ENCODE results near the gene MTERF2. TPM values are rescaled to one million over a fixed set of nuclear protein-coding genes. Genes with fewer than 3 reads are reported as not detected.

MTERF2 gene
- total RNA-seq, 1 experiment from 2014 or later: 5.6 TPM

DNA sequence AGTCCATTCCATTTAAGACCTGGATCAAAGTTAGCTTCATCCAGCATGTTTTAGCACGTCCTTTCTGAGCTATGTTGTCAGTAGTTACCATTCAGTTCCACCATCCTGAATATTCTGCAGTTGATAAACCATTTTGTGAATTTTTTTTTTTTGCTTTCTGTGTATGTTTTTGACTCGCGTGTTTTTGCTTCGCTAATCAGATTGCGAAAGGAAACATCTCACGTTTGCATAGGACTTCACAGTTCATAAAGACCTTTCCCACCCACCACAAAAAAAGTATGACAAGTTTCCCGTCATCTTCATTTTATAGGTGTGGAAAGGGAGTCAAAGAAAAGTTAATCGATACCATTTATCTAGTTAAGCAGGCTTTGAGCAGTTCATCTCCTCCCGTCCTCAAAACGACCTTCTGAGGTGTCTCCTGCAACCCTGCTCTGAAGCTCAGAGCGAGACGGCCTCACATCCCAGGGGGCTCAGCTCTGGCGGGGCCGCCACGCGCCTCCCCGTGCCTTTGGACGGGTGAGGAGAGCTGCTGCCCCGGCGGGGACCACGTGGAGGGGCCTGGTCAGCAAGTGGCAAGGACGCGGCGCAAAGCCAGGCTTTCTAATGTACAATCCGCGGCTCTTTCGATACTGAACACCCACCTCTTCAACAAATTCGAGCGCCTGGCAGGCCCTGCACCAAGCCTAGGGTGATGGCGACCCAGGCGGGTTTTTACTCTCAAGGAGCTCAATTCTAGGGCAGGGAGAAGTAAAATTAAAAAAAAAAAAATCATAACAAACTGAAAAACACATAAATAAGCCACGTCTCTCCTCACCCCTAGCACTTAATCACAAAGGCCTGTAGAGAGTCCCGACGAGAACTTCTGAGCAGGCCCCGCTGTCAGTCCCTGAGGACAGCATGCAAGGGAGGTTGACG is 32.2 kb downstream of the MTERF2 start:
- no peak for DNase-seq (ENCODE audit: low read depth)

DNA sequence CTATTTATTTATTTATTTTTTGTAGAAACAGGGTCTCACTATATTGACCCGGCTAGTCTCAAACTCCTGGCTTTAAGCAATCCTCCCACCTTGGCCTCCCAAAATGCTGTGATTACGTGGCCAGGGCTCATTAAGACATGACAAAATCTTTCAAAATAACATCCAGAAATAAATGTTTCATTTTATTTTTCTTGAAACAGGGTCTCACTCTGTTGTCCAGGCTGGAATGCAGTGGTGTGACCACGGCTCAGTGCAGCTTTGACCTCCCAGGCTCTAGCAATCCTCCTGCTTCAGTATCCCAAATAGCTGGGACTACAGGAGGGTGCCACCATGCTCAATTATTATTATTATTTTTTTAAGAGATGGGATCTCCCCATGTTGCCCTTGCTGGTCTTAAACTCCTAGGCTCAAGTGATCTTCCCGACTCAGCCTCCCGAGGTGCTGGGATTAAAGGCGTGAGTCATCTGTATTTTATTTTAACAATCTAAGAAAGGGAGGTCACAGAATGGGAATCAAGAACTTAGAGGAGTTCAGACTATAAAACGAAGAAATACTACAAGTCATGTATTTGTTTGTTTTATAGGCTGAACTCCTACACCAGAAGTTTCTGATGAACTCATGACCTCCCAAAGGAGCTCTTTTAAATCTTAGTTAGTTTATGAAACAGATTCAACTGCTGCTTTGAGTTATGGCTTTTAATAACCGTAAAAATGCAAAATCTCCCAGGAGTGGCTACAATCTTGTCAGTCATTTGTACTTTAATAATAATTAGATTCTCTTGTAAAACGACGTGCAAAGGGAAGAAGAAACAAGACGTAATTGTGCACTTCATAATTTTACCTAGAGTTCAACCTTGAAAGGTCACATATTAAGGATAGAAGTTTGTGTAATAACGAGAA is 33.3 kb downstream of the MTERF2 start:
- DNase-seq (ENCODE audit: low read depth): no peak

DNA sequence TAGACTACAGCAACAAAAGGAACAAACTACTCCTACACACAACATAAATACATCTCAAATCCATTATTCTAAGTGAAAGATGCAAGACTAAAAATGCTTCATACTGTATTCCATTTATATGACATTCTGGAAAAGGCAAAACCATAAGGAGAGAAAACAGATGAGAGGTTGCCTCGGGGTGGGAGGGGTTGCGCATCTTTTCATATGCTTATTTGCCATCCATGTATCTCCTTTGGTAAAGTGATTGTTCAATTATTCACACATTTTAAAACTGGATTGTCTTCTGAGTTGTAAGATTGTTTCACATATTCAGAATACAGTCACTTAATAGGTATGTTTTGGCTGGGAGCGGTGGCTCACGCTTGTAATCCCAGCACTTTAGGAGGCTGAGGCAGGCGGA is 36.4 kb downstream of the MTERF2 start:
- DNase-seq (ENCODE audit: low read depth): no peak

DNA sequence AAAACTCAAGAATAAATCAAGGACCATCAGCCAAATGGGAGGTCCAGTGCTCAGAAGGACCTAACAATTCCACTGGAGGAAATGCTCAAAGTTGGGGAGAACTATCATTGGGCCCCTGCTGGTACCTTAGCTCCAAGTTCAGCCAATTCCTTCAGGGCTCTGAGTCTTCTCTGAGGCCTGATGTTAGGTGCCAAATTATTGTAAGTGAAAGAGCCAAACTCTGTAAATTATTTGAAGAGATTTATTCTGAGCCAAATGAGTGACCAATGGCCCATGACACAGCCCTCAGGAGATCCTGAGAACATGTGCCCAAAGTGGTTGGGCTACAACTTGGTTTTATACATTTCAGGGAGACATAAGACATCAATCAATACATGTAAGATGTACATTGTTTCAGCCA is 39.5 kb downstream of the MTERF2 start:
- no peak for DNase-seq (ENCODE audit: low read depth)

DNA sequence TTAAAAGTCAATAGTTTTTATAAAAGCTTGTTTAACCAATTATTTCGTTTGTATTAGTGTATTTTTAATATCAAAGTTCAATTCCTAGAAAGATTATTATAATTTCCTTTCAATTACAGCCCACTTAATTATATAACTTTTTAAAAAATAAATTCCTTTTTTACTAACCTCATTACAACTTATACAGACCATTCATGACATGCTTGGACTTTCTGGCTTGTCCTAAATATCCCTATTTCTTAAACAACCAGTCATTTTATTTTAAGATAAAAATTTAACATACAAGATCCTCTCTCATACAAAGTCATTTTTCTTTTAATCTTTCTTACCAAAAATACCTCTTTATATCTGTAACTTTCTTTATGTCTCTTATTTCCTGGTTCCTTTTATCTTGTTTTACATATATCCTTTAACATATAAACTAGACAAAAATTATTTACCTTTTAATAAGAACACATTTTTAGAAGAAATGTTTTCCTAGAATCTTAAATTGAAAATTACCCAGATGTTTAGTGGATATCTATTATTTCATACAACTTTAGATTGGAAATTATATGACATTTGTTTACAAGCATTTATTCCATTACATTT is 41.6 kb downstream of the MTERF2 start:
- DNase-seq (ENCODE audit: low read depth): no peak

DNA sequence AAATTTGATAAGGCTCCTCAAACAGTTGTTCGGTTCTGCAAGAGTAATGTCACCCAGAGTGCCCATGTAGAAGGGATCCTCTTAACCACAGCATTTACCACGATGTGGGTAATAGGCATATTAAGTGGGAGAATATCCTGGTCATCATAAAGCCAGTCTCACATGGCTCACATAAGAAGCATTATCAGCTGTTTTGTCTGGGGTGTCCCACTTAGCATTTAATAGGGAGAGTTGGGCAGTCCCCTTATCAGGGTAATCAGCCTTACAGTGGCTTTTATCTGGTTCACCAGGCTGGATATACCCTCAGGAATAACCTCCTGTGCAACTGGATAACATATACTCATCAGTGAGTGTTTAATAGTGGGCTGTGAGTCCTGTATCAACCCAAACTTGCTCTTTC is 44.2 kb downstream of the MTERF2 start:
- DNase-seq (ENCODE audit: low read depth): no peak

DNA sequence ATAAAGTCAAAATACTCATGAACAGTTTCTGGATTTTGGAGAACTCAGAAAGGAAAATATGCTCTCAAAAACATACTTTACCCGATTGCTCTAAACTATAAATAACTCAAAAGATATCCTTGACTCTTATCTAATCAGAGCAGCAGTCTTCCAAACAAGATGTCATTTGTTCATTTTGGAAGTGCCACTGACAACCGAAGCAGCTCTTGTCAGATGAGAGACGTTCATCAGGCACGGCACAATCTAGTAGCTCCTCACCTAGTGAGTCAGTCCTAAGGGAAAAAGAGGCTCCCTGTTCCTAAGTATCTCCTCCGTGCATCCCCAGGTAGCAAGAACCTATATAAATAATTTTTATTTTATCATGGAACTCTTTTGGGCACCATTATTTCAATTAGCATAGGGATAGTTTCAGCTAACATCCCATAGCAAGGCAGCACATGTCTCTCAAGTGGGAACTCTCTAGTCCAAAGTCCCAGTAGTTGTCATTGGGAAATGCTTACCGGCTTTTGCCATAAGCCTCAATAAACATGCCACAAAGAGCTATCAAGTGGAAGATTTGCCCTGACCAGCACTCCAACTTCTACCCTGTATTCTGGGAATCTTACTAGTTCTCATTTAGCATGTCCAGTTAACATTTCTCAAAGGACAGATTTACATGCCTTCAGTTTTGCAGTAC is 45.3 kb downstream of the MTERF2 start:
- no peak for DNase-seq (ENCODE audit: low read depth)

DNA sequence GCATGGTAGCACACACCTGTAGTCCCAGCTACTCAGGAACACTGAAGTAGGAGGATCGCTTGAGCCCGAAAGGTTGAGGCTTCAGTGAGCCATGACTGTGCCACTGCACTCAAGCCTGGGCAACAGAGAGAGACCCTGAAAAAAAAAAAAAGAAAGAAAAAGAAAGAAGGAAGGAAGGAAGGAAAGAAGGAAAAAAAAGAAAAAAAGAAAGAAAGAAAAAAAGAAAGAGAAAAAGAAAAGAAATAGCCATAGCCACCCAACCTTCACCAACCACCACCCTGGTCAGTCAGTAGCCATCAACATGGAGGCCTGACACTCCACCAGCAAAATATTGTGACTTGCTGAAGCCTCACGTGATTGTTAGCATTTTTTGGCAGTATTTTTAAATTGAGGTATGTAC is 52.7 kb downstream of the MTERF2 start:
- DNase-seq (ENCODE audit: low read depth): no peak

Other genes starting within 250 kb of the MTERF2 start
- gene RIC8B, start 212.5 kb downstream of the MTERF2 start, total RNA-seq (2014; rRNA removed; shearing (Covaris generic)): 10.7 and 11.9 TPM in 2 replicates
- gene TMEM263, start 31.2 kb downstream of the MTERF2 start, total RNA-seq (2014; rRNA removed; shearing (Covaris generic)): 48.6 and 60.6 TPM in 2 replicates
- 17.2 and 18.2 TPM in 2 replicates for gene CRY1, start 106.4 kb upstream of the MTERF2 start, total RNA-seq (2014; rRNA removed; shearing (Covaris generic))

Data from RPMI7951 (cell line).